Posterior cingulate gyrus (tissue), 11 donors: ENCODE measurements around the gene HILPDA.

Source experiments
- DNase-seq, 10 donors: peaks; one replicate each; pipeline versions ENCODE4 v3.0.0 to v3.0.0-alpha.2; 2020 to 2021; ENCODE audit warnings: mixed read lengths in 3 of 10
- intact Hi-C: fragments of 100-400 bp; cut with DNase I; formaldehyde crosslinking; loops from one replicate; pipeline ENCODE4 v1.15.1; 2023

Gene HILPDA

DNA sequence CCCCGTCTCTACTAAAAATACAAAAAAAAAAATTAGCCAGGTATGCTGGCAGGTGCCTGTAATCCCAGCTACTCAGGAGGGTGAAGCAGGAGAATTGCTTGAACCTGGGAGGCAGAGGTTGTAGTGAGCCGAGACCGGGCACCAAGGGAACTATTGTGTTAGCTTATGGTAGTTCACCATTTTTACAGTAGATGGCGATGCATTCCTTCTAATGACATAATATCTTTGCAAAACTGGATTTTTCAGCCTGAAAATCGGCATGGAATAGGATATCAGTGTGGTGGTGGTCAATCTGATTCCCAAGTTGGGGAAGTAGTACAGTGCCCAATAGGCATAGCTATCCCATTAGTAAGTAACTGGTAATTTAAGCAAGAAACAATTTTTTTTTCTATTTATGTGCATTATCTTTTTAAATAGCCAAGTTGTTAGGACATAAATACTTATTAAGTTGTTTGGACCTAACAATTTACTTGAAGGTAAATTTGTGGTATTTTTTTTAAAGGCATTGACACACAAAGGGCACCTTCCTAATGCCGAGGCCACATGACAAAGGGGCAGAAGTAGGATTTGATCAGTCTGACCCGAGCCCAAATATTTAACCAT, 28.3 kb upstream of the HILPDA start:
- intact Hi-C loops: loop anchor here (1.0 to 5.0 kb wide), 2 partner anchors 32 to 455 kb away; no protein-coding TSS in a partner anchor
- no peak for DNase-seq

DNA sequence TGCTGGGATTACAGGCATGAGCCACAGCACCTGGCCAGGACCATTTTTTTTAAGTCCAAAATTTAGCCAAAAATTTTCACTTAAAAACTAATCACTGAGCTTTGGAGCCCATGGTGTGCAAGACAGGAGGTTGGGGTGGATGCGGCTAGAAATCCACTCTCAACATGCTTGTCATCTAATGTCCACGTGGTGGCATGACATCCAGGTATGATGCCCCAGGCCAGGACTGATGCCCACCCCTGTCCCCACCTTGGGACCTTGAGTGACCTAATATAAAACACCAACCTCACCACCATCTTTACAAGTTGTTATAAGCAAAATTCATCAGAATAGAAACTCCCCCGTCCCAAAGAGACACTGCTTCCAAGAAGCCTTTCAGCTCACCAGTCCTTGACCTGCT, 25.5 kb upstream of the HILPDA start:
- DNase-seq: no peak
- intact Hi-C loops: no loop called here

DNA sequence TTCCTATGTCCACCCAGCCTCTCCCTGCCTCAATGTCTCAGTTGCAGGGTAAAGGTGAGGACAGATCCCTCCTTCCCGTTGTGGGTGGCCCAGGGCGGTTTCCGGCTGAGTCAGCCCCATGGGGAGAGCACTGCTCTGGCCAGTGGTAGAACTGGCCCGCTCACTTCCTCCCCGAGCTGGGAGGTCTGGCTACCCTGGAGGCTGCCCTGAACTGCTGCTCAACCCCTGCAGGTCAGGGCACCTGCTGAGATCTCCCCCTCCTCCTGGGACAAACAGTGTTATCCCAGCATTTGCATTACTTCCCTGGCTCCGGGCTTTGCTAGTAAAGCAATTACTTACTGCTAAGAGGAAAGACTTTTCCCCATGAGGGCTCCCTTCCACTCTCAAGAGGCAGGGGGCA, 24.5 kb upstream of the HILPDA start:
- intact Hi-C loops: no loop called here
- DNase-seq: no peak

DNA sequence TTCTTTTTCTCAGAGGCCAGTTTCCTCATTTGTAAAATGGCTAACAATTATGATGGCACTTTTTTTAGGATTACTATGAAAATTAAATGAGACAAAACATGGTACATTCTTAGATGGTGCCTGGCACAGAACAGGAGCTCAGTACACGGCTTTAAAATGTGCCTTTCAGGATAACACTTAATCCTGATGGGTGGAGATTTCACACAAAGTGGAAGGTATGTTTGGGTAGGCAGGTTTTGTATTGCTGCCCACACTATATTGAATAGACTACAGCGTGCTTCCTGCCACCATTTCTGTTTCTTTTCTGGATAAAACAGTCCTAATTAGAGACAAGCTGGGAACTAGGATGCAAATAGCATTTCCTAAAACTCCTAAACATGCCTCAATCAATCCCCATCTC, 23.9 kb upstream of the HILPDA start:
- intact Hi-C loops: no loop called here

DNA sequence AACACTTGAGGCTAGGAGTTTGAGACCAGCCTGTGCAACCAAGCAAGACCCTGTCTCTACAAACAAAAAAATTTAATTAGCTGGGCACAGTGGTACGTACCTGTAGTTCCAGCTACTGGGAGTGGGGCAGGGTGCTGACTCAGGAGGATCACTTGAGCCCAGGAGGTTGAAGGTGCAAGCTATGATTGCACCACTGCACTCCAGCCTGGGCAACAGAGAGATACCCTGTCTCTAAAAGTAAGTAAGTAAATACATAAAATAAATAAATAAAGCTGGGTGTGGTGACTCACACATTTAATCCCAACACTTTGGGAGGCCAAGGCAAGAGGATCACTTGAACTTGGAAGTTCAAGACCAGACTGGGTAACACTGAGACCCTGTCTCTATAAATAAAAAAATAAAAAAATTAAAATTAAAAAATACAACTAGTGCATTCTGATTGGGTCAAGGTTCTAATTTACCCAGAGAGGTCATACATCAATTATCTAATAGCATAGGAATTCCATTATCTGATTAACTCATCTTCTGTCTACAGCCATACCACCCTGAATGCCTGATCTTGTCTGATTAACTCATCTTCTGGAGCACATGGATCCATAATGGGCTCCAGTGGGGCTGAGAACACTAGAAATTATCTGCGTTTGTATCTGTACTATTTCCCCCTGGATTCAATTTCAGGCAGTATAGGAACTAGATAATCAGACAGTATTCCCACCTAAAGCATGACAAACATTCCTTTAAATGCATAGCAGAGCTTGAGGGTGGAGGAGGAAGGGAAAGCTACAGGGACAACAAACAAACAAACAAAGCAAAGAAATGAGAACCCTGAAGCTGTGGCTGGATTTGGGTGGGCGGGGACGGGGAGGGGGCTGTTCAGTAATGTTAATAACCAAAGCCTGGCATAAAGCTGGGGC, 21.0 kb upstream of the HILPDA start:
- no peak for DNase-seq
- intact Hi-C loops: no loop called here

More for the DNA sequence above, 23.9 kb upstream of the HILPDA start:
- no peak for DNase-seq

DNA sequence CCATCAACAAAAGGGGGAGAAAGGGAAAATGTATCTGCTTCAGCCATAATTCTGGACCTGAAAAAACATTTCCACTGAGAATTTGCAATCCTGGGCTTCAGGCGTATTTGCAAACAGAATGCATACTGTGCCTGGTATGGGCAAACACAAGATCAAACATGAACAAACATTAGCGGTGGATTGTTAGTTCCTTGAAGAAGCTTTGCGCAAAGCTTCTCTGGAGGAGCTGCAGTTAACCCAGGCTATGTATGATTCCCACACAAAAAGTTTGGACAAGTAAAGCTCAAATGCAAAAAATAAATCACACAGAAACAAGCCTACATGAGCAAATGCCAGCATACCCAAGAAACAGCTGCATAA, 20.4 kb upstream of the HILPDA start:
- DNase-seq: no peak
- intact Hi-C loops: no loop called here

DNA sequence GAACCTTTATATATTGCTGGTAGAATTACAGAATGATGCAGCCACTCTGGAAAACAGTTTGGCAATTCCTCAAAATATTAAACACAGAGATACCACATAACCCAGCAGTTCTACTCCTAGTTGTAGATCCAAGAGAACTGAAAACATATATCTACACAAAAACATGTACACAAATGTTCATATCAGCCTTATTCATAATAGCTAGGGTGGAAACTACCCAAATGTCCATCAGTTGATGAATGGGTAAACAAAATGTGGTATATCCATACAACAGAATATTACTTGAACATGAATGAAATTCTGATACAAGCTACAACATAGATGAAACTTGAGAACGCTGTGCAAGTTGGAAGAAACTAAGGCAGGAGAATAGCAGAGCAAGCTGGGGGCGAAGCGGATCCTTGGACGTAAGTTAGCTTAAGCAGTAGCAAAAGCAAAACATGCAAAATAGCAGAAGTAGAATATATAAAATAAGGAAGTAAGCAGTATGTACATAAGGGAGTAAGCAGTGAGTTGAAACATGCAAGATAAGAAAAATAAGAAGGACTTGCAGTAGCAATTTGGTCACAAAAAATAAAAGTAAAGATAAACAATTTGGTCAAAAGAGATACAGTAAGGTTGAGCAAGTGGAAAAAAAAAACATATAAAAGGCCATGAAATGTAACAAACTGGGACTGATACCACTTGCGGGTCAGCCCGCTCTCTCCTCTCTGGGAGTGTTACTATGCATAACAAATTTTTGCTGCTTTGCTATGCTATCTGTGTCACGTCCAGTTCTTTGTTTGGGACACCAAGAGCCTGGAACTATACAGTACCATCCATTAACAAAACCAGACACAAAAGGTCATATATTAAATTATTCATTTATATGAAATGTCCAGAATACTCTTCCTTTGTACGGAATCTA, 18.0 kb upstream of the HILPDA start:
- intact Hi-C loops: no loop called here
- no peak for DNase-seq

DNA sequence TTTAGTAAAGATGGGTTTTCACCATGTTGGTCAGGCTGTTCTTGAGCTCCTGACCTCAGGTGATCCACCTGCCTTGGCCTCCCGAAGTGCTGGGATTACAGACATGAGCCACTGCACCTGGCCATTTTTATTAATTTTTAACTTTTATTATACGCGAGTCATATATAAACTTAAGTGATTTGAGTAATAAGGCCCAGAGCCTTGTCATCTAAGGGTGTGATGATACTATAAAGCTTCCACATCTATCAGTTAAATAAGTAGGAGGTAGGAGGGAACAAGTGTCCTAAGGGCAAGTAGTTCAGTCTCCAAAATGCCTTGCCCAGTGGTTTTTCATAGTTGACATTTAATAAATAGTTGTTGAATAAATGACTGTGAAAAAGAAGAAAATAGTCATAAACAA, 13.3 kb upstream of the HILPDA start:
- intact Hi-C loops: no loop called here
- DNase-seq: no peak

DNA sequence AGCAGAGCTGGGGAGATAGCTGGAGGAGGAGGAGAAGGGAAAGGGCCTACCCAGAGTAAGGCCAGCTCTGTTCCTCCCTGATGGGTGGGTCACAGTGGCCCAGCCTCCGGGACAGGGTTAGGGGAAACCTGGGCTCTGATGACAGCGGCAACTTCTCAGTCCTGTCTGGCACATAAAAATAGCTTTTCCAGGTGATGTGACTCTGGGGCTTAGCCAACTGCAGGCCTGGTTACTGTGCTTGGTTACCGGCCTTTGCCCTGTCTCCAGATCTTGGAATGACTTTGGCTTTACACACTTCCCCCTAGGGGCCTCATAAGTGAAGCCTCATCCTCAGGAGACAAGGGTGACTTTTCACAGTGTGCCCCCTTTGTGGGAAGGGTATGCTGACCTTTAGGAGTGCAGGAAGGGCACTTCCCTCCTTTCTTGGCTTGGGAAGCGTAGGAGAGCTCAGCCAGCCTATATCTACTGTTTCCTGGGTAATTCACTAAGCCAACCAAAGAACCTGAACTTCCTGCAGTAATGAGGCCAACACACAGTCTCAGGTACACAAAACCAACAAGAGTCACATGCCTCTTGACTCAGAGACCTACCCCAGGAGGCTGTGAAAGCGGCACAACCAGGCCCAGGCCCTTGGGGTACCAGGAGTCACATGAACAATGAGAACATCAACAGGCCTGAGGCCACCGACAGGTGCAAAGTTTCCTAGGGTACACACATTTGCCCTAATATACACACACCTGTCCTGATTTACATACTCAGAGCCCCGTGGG, 11.7 kb upstream of the HILPDA start:
- DNase-seq: no peak
- intact Hi-C loops: no loop called here

DNA sequence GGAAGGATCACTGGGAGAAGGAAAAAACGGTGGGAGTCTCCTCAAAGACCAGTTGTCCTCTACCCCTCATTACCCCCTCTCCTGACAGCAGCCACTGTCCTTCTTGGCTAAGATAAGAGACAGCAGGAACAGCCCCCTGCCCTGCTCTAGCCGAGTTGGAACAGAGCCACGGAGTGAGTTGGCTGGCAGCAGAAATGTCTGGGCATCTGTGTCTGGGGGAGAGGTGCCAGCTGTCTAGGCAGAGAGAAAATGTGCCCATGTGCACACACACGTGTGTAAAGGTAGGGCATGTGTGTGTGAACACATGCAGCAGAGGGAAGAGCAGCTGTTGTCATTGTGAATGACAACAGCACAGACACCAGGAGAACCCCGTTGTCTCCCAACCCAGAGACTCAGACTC, 9.4 kb upstream of the HILPDA start:
- peak in 3 of 10 donors; percentile 10 to 69 (median 32) for DNase-seq
- intact Hi-C loops: no loop called here

DNA sequence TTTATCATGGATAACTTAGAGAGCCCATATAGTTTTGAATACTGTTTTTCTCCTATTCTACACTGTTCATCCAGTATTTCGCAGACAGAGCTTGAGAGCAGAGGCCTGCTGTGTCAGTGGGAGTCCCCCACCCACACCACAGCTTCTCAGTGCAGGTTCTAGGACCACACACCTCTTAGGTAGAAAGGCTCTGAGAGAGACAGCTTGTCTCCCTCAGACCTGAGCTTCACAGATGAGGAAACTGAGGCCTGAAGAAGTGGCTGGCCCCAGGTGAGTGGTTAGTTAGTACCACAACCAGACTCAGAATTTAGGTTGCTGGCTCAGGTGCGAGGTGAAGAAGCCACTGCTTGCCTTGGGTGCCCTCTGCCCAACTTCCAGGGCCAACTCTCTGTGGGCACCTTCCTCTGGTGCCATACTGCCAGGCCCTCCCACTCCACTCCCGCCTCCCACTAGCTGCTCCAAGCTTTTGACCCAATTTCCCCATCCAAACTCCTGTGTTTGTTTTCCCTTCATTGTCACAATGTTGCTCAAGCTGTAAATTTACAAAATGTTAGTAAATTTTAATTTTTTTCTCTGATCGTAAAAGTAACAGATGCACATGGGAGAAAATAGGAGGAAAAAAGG, 7.6 kb upstream of the HILPDA start:
- DNase-seq: no peak
- intact Hi-C loops: no loop called here

DNA sequence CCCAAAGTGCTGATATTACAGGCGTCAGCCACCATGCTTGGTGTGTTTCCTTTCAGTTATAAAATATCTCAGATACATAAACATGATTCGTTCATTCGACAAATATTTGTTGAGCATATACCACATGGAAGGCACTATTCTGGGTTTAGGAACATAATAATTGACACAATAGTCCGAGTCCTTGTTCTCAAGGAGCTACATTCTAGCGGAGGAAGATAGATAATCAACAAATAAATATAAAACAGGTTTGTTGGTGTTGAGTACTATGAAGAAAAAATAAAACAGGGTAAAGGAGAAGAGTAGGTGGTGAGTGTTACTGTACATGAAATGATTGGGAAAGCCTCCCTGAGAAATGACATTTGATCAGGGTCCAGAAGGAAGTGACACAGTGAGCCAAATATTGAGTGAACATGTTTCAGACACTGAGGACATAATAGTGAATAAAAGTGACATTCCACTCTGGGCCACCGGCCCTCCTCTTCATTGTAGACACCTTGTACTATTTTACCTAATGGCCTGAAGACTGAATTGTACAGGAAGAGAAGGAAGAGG, 6.9 kb upstream of the HILPDA start:
- DNase-seq: no peak
- intact Hi-C loops: no loop called here

DNA sequence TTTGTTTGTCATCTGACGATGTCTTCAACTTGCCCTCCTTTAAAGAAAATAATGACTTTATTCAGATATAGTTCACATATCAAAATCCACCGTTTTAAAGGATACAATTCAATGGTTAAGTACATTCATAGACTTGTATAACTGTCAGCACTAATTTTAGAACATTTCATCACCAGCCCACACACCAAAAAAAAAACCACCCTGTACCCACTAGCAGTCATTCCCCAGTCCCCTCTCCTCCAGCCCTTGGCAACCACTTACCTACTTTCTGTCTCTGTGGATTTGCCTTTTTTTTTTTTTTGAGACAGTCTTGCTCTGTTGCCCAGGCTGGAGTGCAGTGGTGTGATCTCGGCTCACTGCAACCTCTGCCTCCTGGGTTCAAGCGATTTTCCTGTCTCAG, 5.3 kb upstream of the HILPDA start:
- intact Hi-C loops: no loop called here
- no peak for DNase-seq

DNA sequence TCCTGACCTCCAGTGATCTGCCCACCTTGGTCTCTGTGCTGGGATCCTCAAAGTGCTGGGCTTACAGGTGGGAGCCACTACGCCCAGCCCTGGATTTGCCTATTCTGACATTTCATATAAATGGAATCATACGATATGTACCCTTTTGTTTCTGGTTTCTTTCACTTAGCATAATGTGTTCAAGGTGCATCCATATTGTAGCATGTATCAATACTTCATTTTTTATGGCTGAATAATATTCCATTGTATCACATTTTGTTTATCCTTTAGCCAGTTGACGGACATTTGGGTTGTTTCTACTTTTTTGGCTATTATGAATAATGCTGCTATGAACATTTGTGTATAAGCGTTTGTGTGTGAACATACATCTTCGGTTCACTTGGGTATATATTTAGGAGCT, 4.8 kb upstream of the HILPDA start:
- intact Hi-C loops: no loop called here
- no peak for DNase-seq

DNA sequence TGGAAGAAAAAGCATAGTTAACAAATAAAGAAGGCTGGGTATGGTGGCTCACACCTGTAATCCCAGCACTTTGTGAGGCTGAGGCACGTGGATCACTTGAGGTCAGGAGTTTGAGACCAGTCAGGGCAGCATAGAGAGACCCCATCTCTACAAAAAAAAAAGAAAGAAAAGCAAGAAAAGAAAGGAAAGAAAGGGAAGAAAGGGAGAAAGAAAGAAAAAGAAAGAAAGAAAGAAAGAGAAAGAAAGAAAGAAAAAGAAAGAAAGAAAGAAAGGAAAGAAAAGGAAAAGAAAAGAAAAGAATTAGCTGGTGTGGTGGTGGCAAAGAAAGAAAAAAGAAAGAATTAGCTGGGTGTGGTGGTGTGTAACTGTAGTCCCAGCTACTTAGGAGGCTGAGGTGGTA, 3.1 kb upstream of the HILPDA start:
- DNase-seq: no peak
- intact Hi-C loops: no loop called here

DNA sequence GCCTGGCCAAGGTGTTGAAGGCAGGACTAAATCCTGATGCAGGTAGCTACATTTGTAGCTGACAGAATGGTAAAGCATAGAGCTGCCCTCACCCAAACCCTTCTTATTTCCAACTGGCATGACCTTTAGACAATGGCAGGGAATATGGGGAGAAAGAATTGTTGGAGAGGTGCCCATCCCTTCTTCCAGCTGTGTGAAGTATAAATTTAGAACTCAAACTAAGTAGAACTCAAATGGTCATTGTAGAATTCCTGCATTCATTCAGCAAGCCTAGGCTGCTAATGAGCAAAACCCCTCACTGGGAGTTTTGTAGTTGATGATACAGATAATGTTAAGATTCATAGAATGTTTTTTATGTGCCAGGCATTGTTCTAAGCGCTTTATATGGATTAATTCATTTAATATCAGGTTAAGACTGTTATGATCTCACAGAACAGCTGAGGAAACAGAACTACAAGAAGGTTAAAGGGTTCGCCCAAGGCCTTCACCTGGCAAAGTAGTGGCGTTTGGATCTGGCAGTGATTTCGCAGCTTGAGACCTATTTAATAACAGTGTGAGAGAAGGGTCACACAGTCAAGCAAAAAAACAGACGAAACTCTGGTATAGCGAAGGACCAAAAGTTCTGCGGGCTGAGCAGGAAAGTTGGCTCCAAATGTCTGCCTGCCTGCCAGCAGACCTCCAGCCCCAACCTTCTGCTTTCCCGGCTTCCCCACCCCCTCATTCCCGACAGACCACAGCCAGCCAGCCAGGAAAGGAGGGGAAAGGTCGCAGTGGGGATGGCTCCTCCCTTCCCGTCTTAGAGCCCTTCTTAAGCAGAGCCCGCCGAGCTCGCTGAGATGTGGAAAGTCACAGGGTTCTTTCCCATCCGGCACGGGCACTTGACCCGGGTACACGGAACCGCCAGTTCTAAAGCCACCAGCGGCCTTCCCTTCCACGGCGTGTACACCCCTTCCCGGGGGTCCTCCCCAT, 1.6 kb upstream of the HILPDA start:
- intact Hi-C loops: no loop called here
- DNase-seq: peak; percentile 8 to 89 (median 47)

DNA sequence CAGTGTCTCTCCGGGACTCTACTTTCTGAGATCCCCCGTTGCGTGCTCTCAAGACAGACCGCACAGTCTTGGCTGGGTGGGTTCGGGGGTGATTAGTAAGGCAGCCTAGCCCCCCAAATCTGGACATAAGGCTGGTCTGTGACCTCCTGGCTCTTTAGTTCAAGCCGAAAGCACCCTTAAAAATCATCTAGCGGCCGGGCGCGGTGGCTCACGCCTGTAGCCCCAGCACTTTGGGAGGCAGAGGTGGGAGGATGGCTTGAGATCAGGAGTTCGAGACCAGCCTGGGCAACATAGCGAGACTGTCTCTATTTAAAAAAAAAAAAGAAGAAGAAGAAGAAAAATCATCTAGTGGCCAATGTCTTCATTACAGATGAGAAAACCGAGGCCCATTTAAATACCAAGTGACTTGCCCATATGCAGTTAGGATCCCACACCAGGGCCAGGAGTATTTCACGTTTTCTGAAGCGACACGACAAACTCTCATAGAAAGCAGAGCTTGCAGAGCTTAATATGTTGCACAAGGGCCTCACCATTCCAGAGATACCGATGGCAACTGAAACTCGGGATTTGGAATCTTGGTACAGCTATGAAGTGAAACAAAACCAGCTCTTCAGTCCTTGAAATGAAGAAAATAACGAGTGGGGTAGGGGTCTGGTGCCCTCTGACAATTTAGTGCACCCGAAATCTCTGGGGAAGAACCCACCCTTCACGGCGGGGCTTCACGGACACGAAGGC, 703 bp upstream of the HILPDA start:
- no peak for DNase-seq
- intact Hi-C loops: no loop called here

DNA sequence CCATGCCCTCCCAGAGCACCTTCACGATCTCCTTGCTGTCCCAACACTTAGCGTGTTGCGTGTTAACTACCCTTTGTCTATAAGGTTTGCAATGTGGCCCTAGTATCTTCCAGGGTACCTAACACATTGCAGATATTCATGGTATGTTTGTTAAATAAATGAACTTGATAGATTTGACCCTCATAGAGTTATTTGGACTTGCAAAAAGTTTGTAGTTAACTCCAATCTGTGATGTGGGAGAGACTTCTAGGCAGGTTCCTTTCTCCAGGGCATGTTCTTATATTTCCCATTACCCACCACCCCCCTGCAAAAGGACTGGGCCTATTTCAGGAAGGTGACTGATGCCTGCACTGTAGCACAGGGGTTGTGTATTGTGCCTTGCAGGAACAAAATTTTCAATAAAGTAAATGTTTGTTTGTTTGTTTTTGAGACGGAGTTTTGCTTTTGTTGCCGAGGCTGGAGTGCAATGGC, 612 bp downstream of the HILPDA start:
- DNase-seq: no peak
- intact Hi-C loops: no loop called here
